DND-41 (cell line): ENCODE measurements around the gene ARHGEF2.

ENCODE experiments used
- CTCF ChIP-seq: IDR thresholded peaks from 2 replicates; pipeline ENCODE4 v1.5.1; 2012; ENCODE audit warnings: borderline replicate concordance, low read length, moderate library complexity, mild to moderate bottlenecking; ENCODE audit not compliant: poor library complexity, severe bottlenecking; ENCODE audit errors: extremely low read depth
- EZH2 ChIP-seq: IDR thresholded peaks from 3 replicates; pipeline ENCODE4 v1.6.1; 2012; ENCODE audit warnings: borderline replicate concordance, low read depth, mild to moderate bottlenecking, moderate library complexity, low read length, inconsistent platforms; ENCODE audit not compliant: severe bottlenecking

- TF ChIP-seq CTCF (no peak), EZH2 (no peak)
Measured at GRCh38 chr1:156009404-156009803, 31.1 kb upstream of the ARHGEF2 start.
